Peyer's patch (tissue), 4 donors: ENCODE results near the gene AP2A2. TPM values are rescaled to one million over a fixed set of nuclear protein-coding genes. Genes with fewer than 3 reads are reported as not detected.

Source experiments
- DNase-seq, 3 donors: peaks; one replicate each; pipeline ENCODE4 v3.0.0-alpha.2; 2017 to 2019
- H3K27ac ChIP-seq, 4 donors: fragments of 200-600 bp; sonication (generic); one replicate each; pipeline ENCODE4 v1.5.1; 2016 to 2019
- H3K27me3 ChIP-seq, 2 donors: fragments of 200-600 bp; sonication (generic); one replicate each; pipeline ENCODE4 v1.5.1; 2019
- H3K36me3 ChIP-seq, 3 donors: fragments of 200-600 bp; sonication (generic); one replicate each; pipeline ENCODE4 v1.5.1; 2016 to 2019
- H3K4me1 ChIP-seq, 4 donors: fragments of 200-600 bp; sonication (generic); one replicate each; pipeline ENCODE4 v1.5.1; 2016 to 2019
- H3K4me3 ChIP-seq, 4 donors: fragments of 200-600 bp; sonication (generic); 1 replicate in 3 of 4; 2 replicates in 1 of 4; pipeline ENCODE4 v1.5.1; 2016 to 2019; ENCODE audit warnings: mild to moderate bottlenecking in 1 of 4
- H3K9me3 ChIP-seq, 4 donors: fragments of 200-600 bp; sonication (generic); one replicate each; pipeline ENCODE4 v1.5.1; 2016 to 2019; ENCODE audit warnings: mild to moderate bottlenecking in 1 of 4
- CTCF ChIP-seq, 6 experiments: fragments of 450-650 bp in 4 of 6; fragments of 200-600 bp in 2 of 6; sonication (generic) in 1 of 6; IDR thresholded peaks; one replicate each; pipeline ENCODE4 v1.5.1; 2017 to 2019; ENCODE audit warnings: antibody characterized with exemption in 6 of 6, mild to moderate bottlenecking in 3 of 6, moderate library complexity in 1 of 6
- POLR2A ChIP-seq, 2 donors: fragments of 450-650 bp; IDR thresholded peaks; one replicate each; pipeline ENCODE4 v1.5.1; 2017; ENCODE audit warnings: antibody characterized with exemption in 2 of 2, mild to moderate bottlenecking in 2 of 2, moderate library complexity in 2 of 2
- total RNA-seq, 4 donors: library from RNA; depleted of rRNA; stranded (reverse); fragments of >200 nt; gene quantifications; one replicate each; pipeline ENCODE4 v1.1.0, GENCODE V29; 2016

Gene AP2A2
- total RNA-seq, 4 donors from 2014 or later, result 103 to 383 (median 136) TPM

GRCh38 chr11:917426-917825, 8.2 kb upstream of the AP2A2 start:
- TF ChIP-seq CTCF (IDR thresholded peaks at IDR 0.05) (no peak), POLR2A (IDR thresholded peaks at IDR 0.05) (no peak)
- no peak for DNase-seq
- Histone ChIP-seq H3K4me3 (no peak overlapping the region), H3K27me3 (no peaks in the 10 kb centered on the region), H3K4me1 (no peaks in the 10 kb centered on the region), H3K9me3 (no peaks in the 10 kb centered on the region), H3K27ac (no peak overlapping the region), H3K36me3 (no peaks in the 10 kb centered on the region)

DNA sequence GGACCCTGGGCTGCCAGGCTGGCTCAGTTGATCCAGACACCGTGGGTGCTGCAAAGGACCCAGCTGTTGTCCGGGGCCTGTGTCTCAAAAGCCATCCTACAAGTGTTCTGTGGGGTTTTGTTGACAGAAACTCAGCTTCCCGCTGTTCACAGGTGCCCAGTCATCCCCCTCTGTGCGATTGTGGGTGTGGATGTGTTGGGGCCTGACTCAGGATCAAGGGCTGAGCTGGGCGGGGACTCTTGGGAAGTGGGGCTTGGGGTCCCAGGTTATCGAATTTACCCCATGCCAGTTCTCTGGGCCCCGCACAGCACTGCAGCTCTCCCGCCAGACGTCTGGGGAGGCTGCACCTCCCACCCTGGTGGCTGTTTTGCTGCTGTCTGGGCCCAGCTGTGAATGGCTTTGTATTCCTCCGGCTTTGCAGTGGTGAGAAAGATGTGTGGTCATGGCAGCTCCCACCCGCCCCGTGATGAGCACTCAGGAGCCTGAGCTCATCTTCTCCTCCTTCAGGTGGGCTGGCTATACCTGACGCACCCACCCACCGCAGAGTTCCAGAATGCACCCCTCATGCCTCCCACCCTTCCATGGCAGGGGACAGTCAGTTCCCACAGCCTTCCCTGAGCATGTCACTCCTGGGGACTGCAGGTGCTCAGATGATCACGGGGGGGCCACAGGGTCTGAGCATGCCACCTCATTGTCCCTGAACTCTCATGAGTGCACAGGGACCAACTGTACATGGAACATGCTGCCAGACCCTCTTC, 3.6 kb upstream of the AP2A2 start:
- TF ChIP-seq CTCF (IDR thresholded peaks at IDR 0.05), result no peak
- TF ChIP-seq POLR2A (IDR thresholded peaks at IDR 0.05), result no peak
- H3K27ac ChIP-seq, result no peak overlapping the region
- no peak overlapping the region for H3K4me3 ChIP-seq
- no peaks in the 10 kb centered on the region for H3K27me3 ChIP-seq
- no peaks in the 10 kb centered on the region for H3K9me3 ChIP-seq
- H3K4me1 ChIP-seq, result peaks cover 0 to 6% (median 4%) of the 10 kb centered on the region in 4 donors
- DNase-seq, result no peak
- H3K36me3 ChIP-seq, result no peaks in the 10 kb centered on the region

GRCh38 chr11:923691-924405, 1.8 kb upstream of the AP2A2 start:
- Histone ChIP-seq H3K36me3 (no peaks in the 10 kb centered on the region), H3K4me1 (peaks cover 0 to 23% (median 6%) of the 10 kb centered on the region in 4 donors), H3K9me3 (no peaks in the 10 kb centered on the region), H3K27me3 (no peaks in the 10 kb centered on the region), H3K4me3 (no peak overlapping the region), H3K27ac (no peak overlapping the region)
- TF ChIP-seq CTCF (IDR thresholded peaks at IDR 0.05) (no peak), POLR2A (IDR thresholded peaks at IDR 0.05) (no peak)
- no peak for DNase-seq

DNA sequence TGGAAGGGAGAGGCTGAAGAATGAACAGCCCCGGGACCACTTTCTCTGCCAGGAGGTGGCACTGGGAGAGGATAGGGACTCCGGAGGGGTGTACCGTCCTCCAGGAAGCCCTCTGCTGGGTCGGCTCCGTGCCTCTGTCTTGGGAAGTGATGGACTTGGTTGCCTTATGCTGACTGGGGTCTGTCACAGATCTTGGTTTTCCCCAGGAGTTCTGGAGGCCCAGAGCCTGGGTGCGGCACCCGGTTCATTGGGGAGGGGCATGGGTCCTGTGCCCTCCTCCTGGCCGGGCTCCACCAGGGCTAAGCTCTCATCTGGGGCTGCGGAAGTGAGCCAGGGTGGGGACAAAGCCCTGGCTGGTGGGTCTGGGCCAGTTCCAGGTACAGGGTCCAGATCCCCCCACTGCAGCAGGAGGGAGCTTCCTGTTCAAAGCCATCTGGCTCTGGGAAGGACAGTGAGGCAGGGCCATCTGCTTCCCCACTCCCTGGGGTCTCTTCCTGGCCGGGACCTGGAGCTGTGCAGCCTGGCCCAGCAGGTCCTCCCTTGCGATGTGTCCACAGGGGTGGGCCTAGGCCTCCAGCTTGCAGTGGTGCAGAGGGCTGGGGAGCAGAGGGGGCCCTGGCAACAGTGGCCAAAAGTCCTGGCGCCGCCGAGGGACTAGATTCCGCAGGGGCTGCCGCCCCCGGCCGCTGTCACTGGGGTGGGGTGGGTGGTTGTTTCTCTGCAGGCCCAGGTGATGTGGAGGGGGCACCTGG, 1.1 kb upstream of the AP2A2 start:
- peaks cover 0 to 30% (median 6%) of the 10 kb centered on the region in 4 donors for H3K4me1 ChIP-seq
- H3K9me3 ChIP-seq, result no peaks in the 10 kb centered on the region
- peak overlapping the region in 2 of 4 donors; percentile 92 to 95 for H3K27ac ChIP-seq
- H3K36me3 ChIP-seq, result no peaks in the 10 kb centered on the region
- H3K27me3 ChIP-seq, result no peaks in the 10 kb centered on the region
- TF ChIP-seq POLR2A (IDR thresholded peaks at IDR 0.05) (no peak), CTCF (IDR thresholded peaks at IDR 0.05) (no peak)
- no peak overlapping the region for H3K4me3 ChIP-seq
- DNase-seq, result no peak

- Histone ChIP-seq H3K4me1 (peaks cover 0 to 32% (median 6%) of the 10 kb centered on the region in 4 donors), H3K9me3 (no peaks in the 10 kb centered on the region), H3K4me3 (peak overlapping the region; percentile 80 to 95 (median 81)), H3K36me3 (no peaks in the 10 kb centered on the region), H3K27ac (peak overlapping the region; percentile 57 to 95 (median 90)), H3K27me3 (no peaks in the 10 kb centered on the region)
- TF ChIP-seq CTCF (IDR thresholded peaks at IDR 0.05) (no peak), POLR2A (IDR thresholded peaks at IDR 0.05) (no peak)
- peak in 1 of 3 donors; percentile 53 for DNase-seq
These were observed 543 bp upstream of the AP2A2 start for GRCh38 chr11:925158-925495.
